ENCODE measurements around the gene AGPAT2.

AGPAT2 gene

DNA sequence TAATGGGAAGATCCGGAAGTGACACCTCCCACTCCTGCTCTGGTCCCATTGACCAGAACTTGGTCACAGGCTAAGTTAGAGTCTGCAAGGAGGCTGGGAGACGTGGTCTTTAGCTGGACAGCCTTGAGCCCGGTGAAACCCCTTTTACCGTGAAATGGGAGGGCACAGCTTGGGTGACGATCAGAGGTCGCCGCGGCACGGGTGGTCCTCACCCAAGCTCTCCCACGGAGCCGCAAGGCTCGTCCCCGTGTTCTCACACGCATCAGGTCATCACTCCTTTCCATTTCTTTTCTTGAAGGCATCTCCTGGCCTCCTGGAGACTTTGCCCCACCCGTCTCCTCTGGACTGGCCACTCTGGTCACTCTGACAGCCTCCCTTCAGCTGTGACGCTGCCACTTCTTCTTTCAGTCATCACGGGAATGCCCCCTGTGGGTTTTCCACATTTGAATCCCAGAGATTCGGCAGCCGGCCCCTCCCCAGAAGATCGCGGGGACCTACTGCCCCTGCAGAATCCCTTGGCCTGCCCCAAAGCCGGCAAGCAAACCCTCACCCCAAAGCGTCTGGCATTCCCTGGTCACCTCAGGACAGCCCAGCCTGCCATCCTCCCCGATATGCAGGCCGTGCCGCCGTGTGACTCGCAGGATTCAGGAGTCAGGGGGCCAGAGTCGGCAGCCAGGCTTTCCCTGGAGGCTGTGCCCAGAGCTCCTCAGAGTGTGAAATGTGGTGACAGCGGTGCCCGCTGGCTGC, 43.5 kb downstream of the AGPAT2 start:
- DNase-seq = no peak

GRCh38 chr9:136642439-136642921, 44.8 kb downstream of the AGPAT2 start:
- no peak for DNase-seq

DNA sequence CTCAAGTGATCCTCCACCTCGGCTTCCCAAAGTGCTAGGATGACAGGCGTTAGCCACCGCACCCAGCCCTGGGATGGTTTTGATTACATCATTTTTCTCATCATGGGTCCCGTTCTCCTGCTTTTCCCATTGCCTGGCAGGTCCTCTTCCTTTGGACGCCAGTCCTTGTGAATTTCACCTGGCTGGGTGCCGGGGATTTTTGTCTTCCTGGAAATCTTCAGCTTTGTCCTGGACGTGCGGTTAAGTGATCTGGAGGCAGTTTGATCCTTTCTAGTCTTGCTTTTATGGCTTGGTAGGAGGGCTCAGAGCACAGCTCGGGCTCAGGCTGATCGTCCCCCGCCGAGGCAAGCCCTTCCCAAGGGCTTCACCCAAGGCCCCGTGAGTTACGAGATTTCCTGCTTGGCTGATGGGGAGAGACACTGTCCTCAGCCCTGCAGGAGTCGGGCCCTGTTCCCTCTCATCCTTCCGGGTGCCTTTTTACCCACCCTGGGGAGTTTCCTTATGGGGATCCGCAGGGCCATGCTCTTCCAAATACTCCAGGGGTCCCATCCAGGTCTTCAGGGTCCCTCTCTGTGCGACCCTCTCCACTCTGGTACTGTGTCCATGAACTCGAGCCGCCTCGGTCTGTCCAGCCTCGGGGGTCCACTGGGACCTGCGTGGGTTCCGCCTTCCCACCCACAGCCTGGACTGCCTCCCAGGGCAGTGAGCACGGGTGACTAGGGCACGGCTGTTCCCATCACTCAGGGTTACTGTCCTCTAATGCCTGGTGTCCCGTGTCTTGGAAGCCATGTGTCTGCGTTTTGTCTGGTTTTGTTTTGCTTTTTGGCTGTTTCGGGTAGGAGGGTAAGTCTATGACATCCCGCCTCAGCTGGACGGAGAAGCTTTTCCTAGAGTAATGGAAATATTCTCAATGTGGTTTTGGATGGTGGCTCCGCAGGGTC, 46.8 kb downstream of the AGPAT2 start:
- DNase-seq = no peak

DNA sequence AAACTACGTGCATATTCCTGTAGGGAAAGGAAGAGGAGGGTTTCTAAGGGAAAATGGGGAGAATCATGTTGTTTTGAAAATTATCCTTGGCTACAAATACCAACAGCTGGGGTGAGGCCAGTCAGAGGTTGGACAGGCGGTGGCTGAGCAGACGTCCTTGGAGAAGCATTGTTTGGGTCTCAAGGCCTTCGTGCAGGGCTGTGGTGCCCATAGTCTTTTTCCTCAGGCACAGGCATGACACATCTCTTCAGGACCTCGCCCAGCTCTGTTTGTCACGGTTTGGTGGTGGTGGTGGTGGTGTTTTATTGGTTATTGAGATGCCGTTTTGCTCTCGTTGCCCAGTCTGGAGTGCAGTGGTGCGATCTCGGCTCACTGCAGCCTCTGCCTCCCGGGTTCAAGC, 52.4 kb downstream of the AGPAT2 start:
- DNase-seq = no peak

DNA sequence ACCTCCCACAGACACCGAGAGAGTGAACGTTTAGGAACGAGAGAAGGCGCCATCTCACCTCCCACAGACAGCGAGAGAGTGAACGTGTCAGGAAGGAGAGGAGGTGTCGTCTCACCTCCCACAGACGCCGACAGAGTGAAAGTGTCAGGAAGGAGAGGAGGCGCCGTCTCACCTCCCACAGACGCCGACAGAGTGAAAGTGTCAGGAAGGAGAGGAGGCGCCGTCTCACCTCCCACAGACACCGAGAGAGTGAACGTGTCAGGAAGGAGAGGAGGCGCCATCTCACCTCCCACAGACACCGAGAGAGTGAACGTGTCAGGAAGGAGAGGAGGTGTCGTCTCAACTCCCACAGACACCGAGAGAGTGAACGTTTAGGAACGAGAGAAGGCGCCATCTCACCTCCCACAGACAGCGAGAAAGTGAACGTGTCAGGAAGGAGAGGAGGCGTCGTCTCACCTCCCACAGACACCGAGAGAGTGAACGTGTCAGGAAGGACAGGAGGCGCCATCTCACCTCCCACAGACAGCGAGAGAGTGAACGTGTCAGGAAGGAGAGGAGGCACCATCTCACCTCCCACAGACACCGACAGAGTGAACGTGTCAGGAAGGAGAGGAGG, 54.7 kb downstream of the AGPAT2 start:
- peak; percentile 11 for DNase-seq

DNA sequence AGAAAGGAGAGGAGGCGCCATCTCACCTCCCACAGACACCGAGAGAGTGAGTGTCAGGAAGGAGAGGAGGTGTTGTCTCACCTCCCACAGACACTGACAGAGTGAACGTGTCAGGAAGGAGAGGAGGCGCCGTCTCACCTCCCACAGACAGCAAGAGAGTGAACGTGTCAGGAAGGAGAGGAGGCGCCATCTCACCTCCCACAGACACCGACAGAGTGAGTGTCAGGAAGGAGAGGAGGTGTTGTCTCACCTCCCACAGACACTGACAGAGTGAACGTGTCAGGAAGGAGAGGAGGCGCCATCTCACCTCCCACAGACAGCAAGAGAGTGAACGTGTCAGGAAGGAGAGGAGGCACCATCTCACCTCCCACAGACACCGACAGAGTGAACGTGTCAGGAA, 55.2 kb downstream of the AGPAT2 start:
- DNase-seq = peak; percentile 47

GRCh38 chr9:136631038-136632000, 55.9 kb downstream of the AGPAT2 start:
- DNase-seq = peak; percentile 86

DNA sequence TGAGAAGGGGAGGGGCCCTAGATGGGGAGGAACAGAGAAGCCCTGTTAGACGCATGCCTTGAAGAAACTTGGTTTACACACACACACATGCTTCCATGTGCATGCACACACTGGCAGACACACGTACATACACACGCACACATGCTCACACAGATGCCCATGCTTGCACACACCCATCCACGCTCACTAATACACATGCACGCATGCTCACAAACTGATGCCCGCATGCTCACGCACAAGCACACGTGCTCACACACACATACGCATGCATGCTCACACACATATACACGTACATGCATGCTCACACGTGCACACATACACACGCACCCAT, 56.6 kb downstream of the AGPAT2 start:
- DNase-seq = no peak

- DNase-seq = peak; percentile 64
Measured at GRCh38 chr9:136629879-136630661, 57.2 kb downstream of the AGPAT2 start.

- DNase-seq = no peak
Measured at GRCh38 chr9:136629001-136629878, 58.0 kb downstream of the AGPAT2 start.

- no peak for DNase-seq
Measured at GRCh38 chr9:136628268-136628667, 59.0 kb downstream of the AGPAT2 start.

- DNase-seq = no peak
Measured at GRCh38 chr9:136627703-136628102, 59.6 kb downstream of the AGPAT2 start.

DNA sequence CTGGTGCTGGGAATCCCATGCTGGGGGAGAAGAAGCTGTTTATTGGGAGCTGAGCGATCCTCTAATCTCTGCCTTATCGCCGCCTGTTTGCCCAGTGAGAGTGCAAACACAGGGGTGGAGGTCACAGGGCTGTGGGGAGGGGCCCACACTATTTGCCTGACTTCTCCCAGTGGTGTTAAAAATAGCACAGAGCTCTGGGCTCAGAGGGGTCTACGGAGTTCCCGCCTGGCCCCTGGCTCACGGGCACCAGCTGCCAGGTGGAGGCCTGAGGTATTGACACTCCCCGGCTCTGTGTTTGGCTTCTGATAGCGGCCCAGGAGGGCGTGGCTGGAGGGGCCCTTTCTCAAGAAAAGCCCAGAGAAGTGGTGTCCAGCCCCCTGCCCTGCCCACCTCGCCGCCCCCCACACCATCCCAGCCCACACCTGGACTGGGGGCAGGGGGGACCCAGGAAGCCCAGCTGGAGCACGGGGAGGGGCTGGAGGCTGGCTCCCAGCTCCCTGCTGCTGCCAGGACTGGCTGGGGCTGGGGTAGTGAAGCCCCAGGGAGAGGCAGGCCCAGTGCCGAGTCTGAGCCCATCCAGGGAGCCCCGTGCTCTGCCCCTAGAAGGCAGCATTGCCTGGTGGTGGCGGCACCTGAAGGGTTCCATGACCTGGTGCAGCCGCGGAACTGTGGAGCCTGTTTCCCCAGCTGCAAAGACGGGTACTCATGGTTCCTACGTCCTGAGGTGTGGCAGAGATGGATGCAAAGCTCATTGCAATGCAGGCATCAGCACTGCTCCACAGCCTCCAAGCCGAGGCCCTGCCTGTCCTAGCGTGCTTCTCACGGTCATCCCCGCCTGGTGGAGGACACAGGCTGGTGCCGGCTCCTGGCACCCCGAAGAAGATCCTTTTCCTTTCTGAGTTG, 60.3 kb downstream of the AGPAT2 start:
- DNase-seq = no peak

DNA sequence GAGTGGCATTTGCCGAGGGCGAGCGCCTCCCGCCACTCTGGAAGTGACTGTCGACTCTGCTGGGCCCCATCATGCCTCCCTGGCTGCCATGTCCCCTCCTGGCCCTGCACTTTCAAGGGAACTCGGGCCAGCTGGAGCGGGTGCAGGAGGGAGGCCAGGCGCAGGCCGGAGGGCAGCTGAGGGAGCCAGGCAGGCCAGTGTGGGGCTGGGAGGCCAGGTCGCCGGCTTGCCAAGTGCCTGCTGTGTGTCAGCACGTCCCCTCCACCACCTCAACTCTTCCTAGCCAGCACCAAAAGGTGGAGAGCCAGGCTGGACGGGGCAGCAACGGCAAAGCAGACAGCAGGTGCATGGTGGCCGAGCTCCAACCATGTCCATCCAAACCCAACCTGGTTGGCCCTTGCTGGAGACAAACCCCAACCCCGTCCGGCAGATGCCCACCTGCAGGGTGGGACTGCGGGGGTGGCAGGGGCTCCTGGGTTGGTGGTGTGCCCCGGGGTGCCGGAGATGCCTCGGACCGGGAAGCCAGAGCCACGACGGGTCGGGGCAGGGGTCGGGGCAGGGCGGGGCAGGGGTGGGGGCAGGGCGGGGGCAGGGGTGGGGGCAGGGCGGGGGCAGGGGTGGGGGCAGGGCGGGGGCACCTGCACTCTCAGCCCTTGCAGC, 61.1 kb downstream of the AGPAT2 start:
- DNase-seq = no peak

DNA sequence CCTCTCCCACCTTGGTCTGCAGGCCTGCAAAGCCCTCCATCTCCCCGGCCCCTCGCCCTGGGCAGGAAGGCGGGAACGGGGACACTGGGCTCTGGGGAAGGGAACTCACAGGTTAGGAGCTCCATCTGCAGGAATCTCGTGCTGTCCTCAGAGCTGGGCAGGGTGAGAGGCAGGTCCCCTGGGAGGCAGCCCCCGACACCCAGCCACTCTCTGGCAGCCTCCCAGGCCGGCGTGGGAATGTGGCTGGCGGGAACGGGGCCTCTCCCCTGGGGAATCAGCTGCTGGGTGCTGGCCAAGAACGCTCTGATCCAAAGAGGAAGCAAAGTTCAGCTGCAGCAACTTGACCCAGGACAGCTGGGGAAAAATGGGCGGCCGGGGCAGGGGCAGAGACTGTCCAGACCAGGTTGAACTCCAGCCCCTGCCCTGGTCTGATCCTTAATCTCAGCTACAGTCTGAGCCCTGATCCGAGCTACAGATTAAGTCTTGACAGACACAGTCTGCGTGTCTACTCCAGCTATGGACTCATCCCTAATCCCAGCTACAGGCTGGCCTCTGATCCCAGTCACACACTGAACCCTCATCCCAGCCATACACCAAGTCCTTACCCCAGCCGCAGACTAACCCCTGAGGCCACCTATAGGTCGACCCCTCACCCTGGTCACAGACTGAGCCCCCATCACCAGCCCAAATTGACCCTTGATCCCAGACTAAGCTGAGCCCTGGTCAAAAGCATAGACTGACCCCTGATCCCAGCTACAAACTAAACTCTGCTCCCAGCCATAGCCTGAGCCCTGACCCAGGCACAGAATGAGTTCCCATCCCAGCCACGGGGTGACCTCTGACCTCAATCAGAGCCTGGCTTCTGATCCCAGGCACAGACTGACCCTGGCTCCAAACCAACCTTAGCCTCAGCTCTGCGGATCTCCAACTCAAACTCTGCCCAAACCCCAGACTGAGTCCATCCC, 61.9 kb downstream of the AGPAT2 start:
- DNase-seq = no peak

DNA sequence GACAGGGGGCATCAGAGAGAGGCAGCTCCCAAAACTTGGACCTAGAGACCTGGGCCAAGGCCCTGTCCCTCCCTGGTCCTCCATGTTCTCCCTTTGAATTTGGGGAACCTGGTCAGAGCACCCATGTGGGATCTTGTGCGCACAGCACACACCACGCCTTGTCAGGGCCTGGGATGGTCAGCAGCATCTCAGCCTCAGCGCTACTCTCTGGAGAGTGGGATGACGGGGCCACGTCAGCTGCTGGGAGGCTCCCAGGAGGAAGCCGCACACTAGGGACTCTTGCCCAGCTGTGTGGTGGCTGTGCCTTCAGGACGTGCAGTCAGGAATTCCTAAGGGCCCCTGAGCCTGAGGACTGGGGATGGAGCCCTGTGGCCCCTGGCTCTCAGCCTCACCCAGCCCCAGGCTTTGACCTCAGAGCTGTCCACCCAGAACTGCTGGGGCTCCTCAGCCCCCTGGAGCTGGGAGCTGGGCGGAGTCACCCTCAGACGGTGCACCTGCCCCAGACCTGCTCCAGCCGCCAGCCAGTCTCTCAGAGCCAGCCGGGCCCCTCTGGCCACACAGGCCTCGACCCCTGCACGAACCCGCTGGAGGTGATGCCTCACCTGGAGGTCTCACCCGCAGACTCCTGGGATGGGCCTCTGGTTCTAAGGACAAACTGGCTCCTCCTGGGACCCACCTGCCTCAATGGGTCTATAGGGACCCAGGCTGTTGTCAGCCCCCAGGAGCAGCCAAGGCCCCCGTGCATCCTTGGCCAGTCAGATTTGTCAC, 62.9 kb downstream of the AGPAT2 start:
- DNase-seq = no peak

DNA sequence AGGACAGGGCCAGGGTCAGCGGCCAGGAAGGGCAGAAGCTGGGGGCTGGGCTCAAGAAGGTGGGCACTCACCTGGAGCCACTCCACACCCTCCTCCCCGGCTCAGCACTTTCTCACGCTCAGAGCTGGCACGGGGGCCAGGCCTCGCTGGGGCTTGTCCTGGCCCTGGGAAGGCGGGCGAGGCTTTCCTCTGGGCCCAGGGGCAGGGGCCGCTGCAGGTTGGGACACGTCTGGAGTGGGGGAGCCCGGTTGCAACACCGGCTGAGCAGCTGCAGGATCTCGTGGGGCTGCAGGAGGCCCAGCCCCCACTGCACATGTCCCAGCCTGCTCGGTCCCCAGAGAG, 63.4 kb downstream of the AGPAT2 start:
- no peak for DNase-seq
